Duodenal mucosa (tissue), 2 donors: ENCODE results near the gene SCMH1.

ENCODE experiments used
- H3K27ac ChIP-seq: one replicate; pipeline ENCODE4 v1.7.0; 2013; ENCODE audit warnings: low read depth, low read length
- H3K27me3 ChIP-seq, 2 donors: one replicate each; pipeline ENCODE4 v1.7.0; 2013; ENCODE audit warnings: low read length in 2 of 2, control low read depth in 1 of 2; ENCODE audit not compliant: insufficient read depth in 2 of 2, control insufficient read depth in 1 of 2
- H3K36me3 ChIP-seq, 2 donors: one replicate each; pipeline ENCODE4 v1.7.0; 2013; ENCODE audit warnings: low read length in 2 of 2, control low read depth in 1 of 2; ENCODE audit not compliant: insufficient read depth in 2 of 2, control insufficient read depth in 1 of 2
- H3K4me1 ChIP-seq, 2 donors: one replicate each; pipeline ENCODE4 v1.7.0; 2013; ENCODE audit warnings: low read length in 2 of 2, control low read depth in 1 of 2; ENCODE audit not compliant: insufficient read depth in 2 of 2, control insufficient read depth in 1 of 2
- H3K4me3 ChIP-seq, 2 donors: one replicate each; pipeline ENCODE4 v1.7.0; 2013; ENCODE audit warnings: low read length in 2 of 2, low read depth in 1 of 2
- H3K9ac ChIP-seq, 2 donors: one replicate each; pipeline ENCODE4 v1.7.0; 2013; ENCODE audit warnings: low read length in 2 of 2, low read depth in 1 of 2
- H3K9me3 ChIP-seq, 2 donors: one replicate each; pipeline ENCODE4 v1.7.0; 2013; ENCODE audit warnings: low read length in 2 of 2, control low read depth in 1 of 2; ENCODE audit not compliant: control insufficient read depth in 1 of 2

SCMH1 gene

DNA sequence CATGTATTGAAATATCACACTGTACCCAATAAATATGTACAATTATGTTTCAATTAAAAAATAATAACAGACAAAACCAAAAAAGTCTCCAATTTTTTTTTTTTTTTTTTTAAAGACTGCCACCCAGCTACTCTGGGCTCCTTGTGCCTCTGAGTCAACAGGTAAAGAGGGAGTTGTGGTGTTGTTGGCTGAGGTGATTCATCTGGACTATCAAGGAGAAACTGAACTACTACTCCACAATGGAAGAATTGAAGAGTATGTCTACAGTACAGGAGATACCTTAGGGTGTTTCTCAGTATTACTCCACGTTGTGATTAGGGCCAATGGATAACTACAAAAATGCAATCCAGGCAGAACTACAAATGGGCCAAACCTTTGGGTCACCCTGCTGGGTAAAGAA lies 67.9 kb downstream of the SCMH1 start:
- Histone ChIP-seq H3K9me3 (peaks cover 0 to under 1% of the 10 kb centered on the region in 2 donors), H3K36me3 (peaks cover 0 to 3% of the 10 kb centered on the region in 2 donors), H3K27ac (no peak overlapping the region), H3K27me3 (no peaks in the 10 kb centered on the region), H3K9ac (no peak overlapping the region), H3K4me3 (no peak overlapping the region), H3K4me1 (no peaks in the 10 kb centered on the region)

DNA sequence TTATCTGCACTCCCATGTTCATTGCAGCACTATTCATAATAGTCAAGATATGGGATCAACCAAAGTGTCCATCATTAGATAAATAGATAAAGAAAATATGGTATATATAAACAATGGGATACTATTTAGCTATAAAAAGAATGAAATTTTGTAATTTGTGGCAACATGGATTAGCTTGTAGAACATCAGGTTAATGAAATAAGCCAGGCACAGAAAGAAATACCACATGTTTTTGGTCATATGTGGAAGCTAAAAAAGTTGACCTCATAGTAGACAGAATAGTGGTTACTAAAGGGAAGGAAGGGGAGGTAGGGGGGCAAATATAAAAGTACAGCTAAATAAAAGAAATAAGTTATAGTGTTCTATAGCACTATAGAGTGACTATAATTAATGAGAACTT lies 68.5 kb downstream of the SCMH1 start:
- H3K27ac ChIP-seq = no peak overlapping the region
- H3K9me3 ChIP-seq = peaks cover 0 to 6% of the 10 kb centered on the region in 2 donors
- H3K4me3 ChIP-seq = no peak overlapping the region
- H3K27me3 ChIP-seq = no peaks in the 10 kb centered on the region
- H3K9ac ChIP-seq = no peak overlapping the region
- H3K36me3 ChIP-seq = peaks cover 0 to 3% of the 10 kb centered on the region in 2 donors
- no peaks in the 10 kb centered on the region for H3K4me1 ChIP-seq

- no peak overlapping the region for H3K9ac ChIP-seq
- H3K4me1 ChIP-seq = no peaks in the 10 kb centered on the region
- peaks cover 6 to 26% of the 10 kb centered on the region in 2 donors for H3K9me3 ChIP-seq
- H3K27ac ChIP-seq = no peak overlapping the region
- H3K27me3 ChIP-seq = no peaks in the 10 kb centered on the region
- H3K36me3 ChIP-seq = peaks cover 0 to 3% of the 10 kb centered on the region in 2 donors
- H3K4me3 ChIP-seq = no peak overlapping the region
Measured at GRCh38 chr1:41171266-41171874, 70.7 kb downstream of the SCMH1 start.

DNA sequence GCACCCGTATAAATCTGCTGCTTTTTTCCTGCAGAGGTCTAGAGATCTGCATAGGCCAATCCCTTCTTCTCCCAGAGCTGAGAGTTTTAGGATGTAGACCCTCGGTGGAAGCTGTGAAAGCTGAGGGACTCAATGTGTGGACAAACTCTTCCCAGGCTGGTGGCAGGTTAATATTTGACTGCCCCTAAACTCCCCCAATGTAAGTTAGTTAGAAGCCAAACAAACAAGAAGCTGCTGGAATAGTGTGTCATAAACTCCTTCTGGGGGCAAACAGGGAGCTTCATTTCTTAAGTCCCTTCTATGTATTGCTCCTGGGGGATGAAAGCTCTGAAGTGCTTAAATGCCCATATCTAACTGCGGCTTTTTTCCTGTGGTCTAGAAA lies 72.3 kb downstream of the SCMH1 start:
- no peaks in the 10 kb centered on the region for H3K4me1 ChIP-seq
- no peak overlapping the region for H3K9ac ChIP-seq
- H3K36me3 ChIP-seq = peaks cover 0 to 3% of the 10 kb centered on the region in 2 donors

GRCh38 chr1:41169066-41169798 lies 72.9 kb downstream of the SCMH1 start:
- H3K9me3 ChIP-seq = peaks cover 6 to 26% of the 10 kb centered on the region in 2 donors
- H3K27me3 ChIP-seq = no peaks in the 10 kb centered on the region
- peaks cover 0 to 1% of the 10 kb centered on the region in 2 donors for H3K36me3 ChIP-seq
- H3K9ac ChIP-seq = no peak overlapping the region
- no peak overlapping the region for H3K27ac ChIP-seq
- no peak overlapping the region for H3K4me3 ChIP-seq
- H3K4me1 ChIP-seq = no peaks in the 10 kb centered on the region

More for the DNA sequence above, 72.3 kb downstream of the SCMH1 start:
- Histone ChIP-seq H3K4me3 (no peak overlapping the region), H3K27ac (no peak overlapping the region), H3K9me3 (peaks cover 6 to 26% of the 10 kb centered on the region in 2 donors), H3K27me3 (no peaks in the 10 kb centered on the region)

DNA sequence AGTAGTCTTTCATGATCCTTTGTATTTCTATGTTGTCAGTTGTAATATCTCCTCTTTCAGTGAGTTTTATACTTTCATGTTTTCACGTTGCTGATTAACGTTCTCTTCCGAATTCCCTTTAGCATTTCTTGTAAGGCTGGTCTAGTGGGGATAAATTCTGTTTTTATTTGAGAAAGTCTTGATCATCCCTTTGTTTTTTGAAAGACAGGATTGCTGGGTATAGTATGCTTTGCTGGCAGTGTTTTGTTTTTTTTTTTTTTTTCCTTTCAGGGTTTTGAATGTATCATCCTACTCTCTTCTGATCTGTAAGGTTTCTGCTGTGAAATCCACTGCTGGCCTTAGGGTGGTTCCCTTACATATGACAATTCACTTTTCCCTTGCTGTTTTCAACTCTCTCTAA lies 74.4 kb downstream of the SCMH1 start:
- Histone ChIP-seq H3K9ac (no peak overlapping the region), H3K4me1 (no peaks in the 10 kb centered on the region), H3K36me3 (peaks cover 1 to 6% of the 10 kb centered on the region in 2 donors)

GRCh38 chr1:41164727-41165126 lies 77.4 kb downstream of the SCMH1 start:
- Histone ChIP-seq H3K9me3 (peaks cover 6 to 26% of the 10 kb centered on the region in 2 donors), H3K27ac (no peak overlapping the region), H3K27me3 (no peaks in the 10 kb centered on the region)

More for the DNA sequence above, 74.4 kb downstream of the SCMH1 start:
- H3K27me3 ChIP-seq = no peaks in the 10 kb centered on the region
- H3K4me3 ChIP-seq = no peak overlapping the region
- H3K9me3 ChIP-seq = peaks cover 6 to 26% of the 10 kb centered on the region in 2 donors
- no peak overlapping the region for H3K27ac ChIP-seq

GRCh38 chr1:41162441-41162840 lies 79.7 kb downstream of the SCMH1 start:
- Histone ChIP-seq H3K4me1 (no peaks in the 10 kb centered on the region), H3K36me3 (peaks cover 3 to 6% of the 10 kb centered on the region in 2 donors)

More at GRCh38 chr1:41164727-41165126, 77.4 kb downstream of the SCMH1 start:
- Histone ChIP-seq H3K4me1 (no peaks in the 10 kb centered on the region), H3K9ac (no peak overlapping the region), H3K36me3 (peaks cover 3 to 6% of the 10 kb centered on the region in 2 donors), H3K4me3 (no peak overlapping the region)

GRCh38 chr1:41161846-41162245 lies 80.3 kb downstream of the SCMH1 start:
- Histone ChIP-seq H3K9ac (no peak overlapping the region), H3K9me3 (peaks cover 0 to 3% of the 10 kb centered on the region in 2 donors), H3K4me1 (no peaks in the 10 kb centered on the region), H3K36me3 (peaks cover 3 to 6% of the 10 kb centered on the region in 2 donors), H3K27ac (no peak overlapping the region), H3K27me3 (no peaks in the 10 kb centered on the region), H3K4me3 (no peak overlapping the region)

More at GRCh38 chr1:41162441-41162840, 79.7 kb downstream of the SCMH1 start:
- H3K27ac ChIP-seq = no peak overlapping the region
- H3K9ac ChIP-seq = no peak overlapping the region
- H3K4me3 ChIP-seq = no peak overlapping the region
- peaks cover 0 to 9% of the 10 kb centered on the region in 2 donors for H3K9me3 ChIP-seq
- H3K27me3 ChIP-seq = no peaks in the 10 kb centered on the region

DNA sequence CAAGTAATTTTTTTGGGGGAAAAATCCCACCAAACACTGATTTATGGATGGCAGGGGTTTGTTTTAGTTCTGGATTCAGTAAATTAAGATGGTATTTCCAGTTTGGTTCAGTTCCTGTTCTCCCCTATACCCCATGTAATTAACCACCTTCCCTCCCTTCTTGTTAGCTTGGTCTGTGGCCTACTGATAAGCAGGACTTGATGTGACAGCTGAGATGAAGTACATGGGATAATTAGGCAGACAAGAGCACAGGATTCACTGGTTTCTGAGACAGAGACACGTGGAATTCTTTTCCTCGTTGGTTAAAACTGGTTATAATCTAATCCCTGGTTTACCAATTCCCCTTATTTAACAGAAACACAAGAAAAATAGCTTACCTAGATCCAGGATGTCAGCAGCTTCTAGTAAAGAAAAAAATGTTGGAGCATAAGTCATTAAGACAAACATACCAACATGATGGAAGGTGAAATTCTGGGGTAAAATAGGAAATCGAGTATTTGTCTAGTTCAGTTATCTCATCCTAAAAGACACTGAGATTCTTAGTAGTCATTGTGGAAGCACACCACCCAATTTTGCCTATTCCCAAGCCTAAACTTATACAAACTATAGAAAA lies 81.5 kb downstream of the SCMH1 start:
- H3K4me1 ChIP-seq = no peaks in the 10 kb centered on the region
- H3K36me3 ChIP-seq = peaks cover 3 to 6% of the 10 kb centered on the region in 2 donors

More for the DNA sequence above, 81.5 kb downstream of the SCMH1 start:
- Histone ChIP-seq H3K4me3 (no peak overlapping the region), H3K9ac (no peak overlapping the region), H3K9me3 (no peaks in the 10 kb centered on the region), H3K27me3 (no peaks in the 10 kb centered on the region), H3K27ac (no peak overlapping the region)
